ENCODE results near the gene EFNA3. TPM values are rescaled to one million over a fixed set of nuclear protein-coding genes. Genes with fewer than 3 reads are reported as not detected.

Gene EFNA3
- total and polyA plus RNA-seq, 9 of the 15 experiments (the other 6 are each of a cell fraction or from before 2014, with no cell fraction given), result 0.59 to 7.9 (median 4.7) TPM

- TF ChIP-seq PCBP1 (IDR thresholded peaks at IDR 0.05; ENCODE audit: low read depth, low read length, poor library complexity, severe bottlenecking), result no peak
- no peak for TF ChIP-seq U2AF2 (optimal IDR thresholded peaks at IDR 0.05; ENCODE audit: low read depth, low read length)
- TF ChIP-seq ZFP1 (CRISPR knock-in tag; IDR thresholded peaks at IDR 0.05), result no peak
- no peak for TF ChIP-seq NFRKB (IDR thresholded peaks at IDR 0.05; ENCODE audit: low read depth)
- no peak for TF ChIP-seq ZNF133 (CRISPR knock-in tag; IDR thresholded peaks at IDR 0.05)
- TF ChIP-seq BCL6 (CRISPR knock-in tag; IDR thresholded peaks at IDR 0.05), result no peak
- no peak for TF ChIP-seq RBM34 (IDR thresholded peaks at IDR 0.05; ENCODE audit: borderline replicate concordance, insufficient read depth, low read length)
- TF ChIP-seq, protein P1, sequence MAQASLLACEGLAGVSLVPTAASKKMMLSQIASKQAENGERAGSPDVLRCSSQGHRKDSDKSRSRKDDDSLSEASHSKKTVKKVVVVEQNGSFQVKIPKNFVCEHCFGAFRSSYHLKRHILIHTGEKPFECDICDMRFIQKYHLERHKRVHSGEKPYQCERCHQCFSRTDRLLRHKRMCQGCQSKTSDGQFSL (CRISPR knock-in tag; IDR thresholded peaks at IDR 0.05), result peak; percentile 51; the same call in 1 of the 2 replicates
- TF ChIP-seq, protein P1 (tag; IDR thresholded peaks at IDR 0.05), result no peak
- TF ChIP-seq CSDE1 (IDR thresholded peaks at IDR 0.05), result no peak
- peak; percentile 83 for TF ChIP-seq SP1 (CRISPR knock-in tag; IDR thresholded peaks at IDR 0.05)
- TF ChIP-seq PCBP2 (IDR thresholded peaks at IDR 0.05; ENCODE audit: low read depth, low read length, poor library complexity, severe bottlenecking), result no peak
- TF ChIP-seq SRSF9 (IDR thresholded peaks at IDR 0.05; ENCODE audit: borderline replicate concordance, low read depth, low read length), result no peak
- no peak for TF ChIP-seq ZNF224 (CRISPR knock-in tag; IDR thresholded peaks at IDR 0.05)
- TF ChIP-seq YY1 (IDR thresholded peaks at IDR 0.05; ENCODE audit: borderline replicate concordance in 1 of 3, control insufficient read depth in 1 of 3, extremely low read depth in 1 of 3, insufficient read depth in 3 of 3, insufficient read length in 1 of 3, insufficient replicate concordance in 2 of 3, low read depth in 1 of 3, low read length in 2 of 3), result peak in 2 of 3 experiments; percentile 15 to 63
- peak; percentile 97 for TF ChIP-seq ARID2 (IDR thresholded peaks at IDR 0.05)
- TF ChIP-seq, protein P2, sequence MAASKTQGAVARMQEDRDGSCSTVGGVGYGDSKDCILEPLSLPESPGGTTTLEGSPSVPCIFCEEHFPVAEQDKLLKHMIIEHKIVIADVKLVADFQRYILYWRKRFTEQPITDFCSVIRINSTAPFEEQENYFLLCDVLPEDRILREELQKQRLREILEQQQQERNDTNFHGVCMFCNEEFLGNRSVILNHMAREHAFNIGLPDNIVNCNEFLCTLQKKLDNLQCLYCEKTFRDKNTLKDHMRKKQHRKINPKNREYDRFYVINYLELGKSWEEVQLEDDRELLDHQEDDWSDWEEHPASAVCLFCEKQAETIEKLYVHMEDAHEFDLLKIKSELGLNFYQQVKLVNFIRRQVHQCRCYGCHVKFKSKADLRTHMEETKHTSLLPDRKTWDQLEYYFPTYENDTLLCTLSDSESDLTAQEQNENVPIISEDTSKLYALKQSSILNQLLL (CRISPR knock-in tag; IDR thresholded peaks at IDR 0.05; ENCODE audit: borderline replicate concordance), result no peak
Measured at GRCh38 chr1:155084722-155085503, 6.3 kb downstream of the EFNA3 start (continued).
